ENCODE data around the gene C9orf152.
"Not testable (repeated sequence)": the region's sequence is repeated elsewhere in the genome, so short reads cannot be mapped to it uniquely, and the experiment has no call there.

The C9orf152 gene

GRCh38 chr9:110252509-110253139 lies 44.7 kb upstream of the C9orf152 start:
- no peak for TF ChIP-seq CTCF (IDR thresholded peaks at IDR 0.05; ENCODE audit: low read length, missing control alignments)
- DNase-seq (ENCODE audit: low read depth) = peak; percentile 25
- no peak overlapping the region for H3K4me3 ChIP-seq (replicated peaks; ENCODE audit: low read depth, low read length)

GRCh38 chr9:110251770-110252169 lies 43.8 kb upstream of the C9orf152 start:
- not testable (repeated sequence) for H3K4me3 ChIP-seq (replicated peaks; ENCODE audit: low read depth, low read length); DNase-seq (ENCODE audit: low read depth)

GRCh38 chr9:110251212-110251611 lies 43.3 kb upstream of the C9orf152 start:
- no peak overlapping the region for H3K4me3 ChIP-seq (replicated peaks; ENCODE audit: low read depth, low read length)
- DNase-seq (ENCODE audit: low read depth) = no peak
- no peak for TF ChIP-seq CTCF (IDR thresholded peaks at IDR 0.05; ENCODE audit: low read length, missing control alignments)

- no peak for DNase-seq (ENCODE audit: low read depth)
- no peak overlapping the region for H3K4me3 ChIP-seq (replicated peaks; ENCODE audit: low read depth, low read length)
- TF ChIP-seq CTCF (IDR thresholded peaks at IDR 0.05; ENCODE audit: low read length, missing control alignments) = no peak
Measured at GRCh38 chr9:110249603-110250002, 41.6 kb upstream of the C9orf152 start.

- H3K4me3 ChIP-seq (replicated peaks; ENCODE audit: low read depth, low read length) = no peak overlapping the region
- TF ChIP-seq CTCF (IDR thresholded peaks at IDR 0.05; ENCODE audit: low read length, missing control alignments) = no peak
- DNase-seq (ENCODE audit: low read depth) = peak; percentile 29
Measured at GRCh38 chr9:110248361-110248760, 40.4 kb upstream of the C9orf152 start.

GRCh38 chr9:110246214-110246613 lies 38.3 kb upstream of the C9orf152 start:
- no peak for DNase-seq (ENCODE audit: low read depth)
- H3K4me3 ChIP-seq (replicated peaks; ENCODE audit: low read depth, low read length) = no peak overlapping the region
- TF ChIP-seq CTCF (IDR thresholded peaks at IDR 0.05; ENCODE audit: low read length, missing control alignments) = no peak

GRCh38 chr9:110244616-110245015 lies 36.7 kb upstream of the C9orf152 start:
- TF ChIP-seq CTCF (IDR thresholded peaks at IDR 0.05; ENCODE audit: low read length, missing control alignments) = no peak
- DNase-seq (ENCODE audit: low read depth) = no peak

More at GRCh38 chr9:110244616-110245015, 36.7 kb upstream of the C9orf152 start:
- no peak overlapping the region for H3K4me3 ChIP-seq (replicated peaks; ENCODE audit: low read depth, low read length)
